Mesodermal cell (in vitro differentiated cells): ENCODE data around the gene TEX101.
"Not testable (repeated sequence)": the region's sequence is repeated elsewhere in the genome, so short reads cannot be mapped to it uniquely, and the experiment has no call there.

ENCODE experiments used
- H3K27ac ChIP-seq: 2 replicates; pipeline ENCODE4 v1.7.0; 2013; ENCODE audit warnings: mild to moderate bottlenecking, low read depth, low read length, moderate library complexity; ENCODE audit not compliant: severe bottlenecking
- H3K36me3 ChIP-seq: 2 replicates; pipeline ENCODE4 v1.7.1; 2013; ENCODE audit warnings: mild to moderate bottlenecking, low read length, moderate library complexity; ENCODE audit not compliant: control insufficient read depth, insufficient read depth
- H3K4me1 ChIP-seq: one replicate; pipeline ENCODE4 v1.7.1; 2013; ENCODE audit warnings: mild to moderate bottlenecking, low read length; ENCODE audit not compliant: insufficient read depth, control insufficient read depth, poor library complexity, severe bottlenecking
- H3K4me3 ChIP-seq: 2 replicates; pipeline ENCODE4 v1.7.0; 2013; ENCODE audit warnings: low read length, control low read depth, mild to moderate bottlenecking; ENCODE audit not compliant: insufficient read depth, poor library complexity, severe bottlenecking; ENCODE audit errors: extremely low read depth
- H3K9me3 ChIP-seq: 2 replicates; pipeline ENCODE4 v1.7.1; 2013; ENCODE audit warnings: mild to moderate bottlenecking, low read length, moderate library complexity; ENCODE audit not compliant: control insufficient read depth
- WGBS, 2 experiments: methylation state at CpG; one replicate each; pipeline ENCODE4 v1.1.5; 2013; ENCODE audit warnings: missing lambda C conversion rate in 2 of 2; ENCODE audit not compliant: insufficient coverage in 2 of 2; 5-methylcytosine and 5-hydroxymethylcytosine counted together

TEX101 gene

DNA sequence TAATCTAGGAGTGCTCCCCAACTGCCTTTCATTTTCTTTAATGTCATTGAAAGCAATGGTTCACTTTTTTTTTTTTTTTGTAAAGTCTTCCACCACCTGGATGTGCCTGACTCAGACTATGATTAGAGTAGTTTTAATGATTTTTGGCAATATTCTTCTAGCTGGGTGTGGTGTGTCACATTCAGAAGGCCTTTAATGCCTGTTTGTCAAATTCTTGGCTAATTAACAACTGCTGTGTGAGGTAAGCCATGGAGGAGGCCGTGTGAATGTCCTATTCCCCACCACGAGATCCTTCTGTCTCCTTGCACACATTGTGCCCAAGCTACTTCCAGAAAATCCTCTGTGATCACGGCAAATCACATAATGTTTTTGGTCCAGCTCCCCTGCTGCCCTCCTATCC, 30.9 kb upstream of the TEX101 start:
- not testable (repeated sequence) for H3K9me3 ChIP-seq, H3K27ac ChIP-seq, H3K4me1 ChIP-seq, H3K36me3 ChIP-seq, H3K4me3 ChIP-seq
- WGBS, 2 experiments: 59% methylated on average over 2 of the region's 3 CpGs; no CpG with 5 or more reads in 1 of the 2 experiments

DNA sequence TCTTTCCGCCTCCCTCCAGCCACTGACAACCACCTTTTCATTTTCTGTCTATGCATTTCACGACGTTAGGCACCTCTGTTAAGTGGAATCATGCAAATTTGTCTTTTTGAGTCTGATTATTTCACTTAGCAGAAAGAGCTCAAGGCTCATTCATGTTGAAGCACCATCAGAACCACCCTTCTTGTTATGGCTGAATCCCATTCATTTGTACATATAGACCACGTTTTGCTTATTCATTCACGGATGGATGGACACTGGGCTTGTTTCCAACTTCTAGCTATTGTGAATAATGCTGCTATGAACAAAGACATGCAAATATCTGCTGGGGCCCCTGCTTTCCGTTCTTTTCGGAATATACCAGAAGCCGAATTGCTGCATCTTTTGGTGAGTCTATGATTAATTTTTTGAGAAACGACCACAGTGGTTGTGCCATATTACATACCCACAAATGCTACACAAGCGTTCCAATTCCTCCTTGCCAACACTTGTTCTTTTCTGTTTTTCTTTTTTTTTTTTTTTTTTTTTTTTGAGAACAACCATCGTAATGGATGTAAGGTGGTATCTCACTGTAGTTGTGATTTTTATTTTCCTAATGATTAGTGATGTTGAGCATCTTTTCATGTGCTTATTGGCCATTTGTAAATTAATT, 23.7 kb upstream of the TEX101 start:
- not testable (repeated sequence) for H3K27ac ChIP-seq, H3K4me3 ChIP-seq, H3K9me3 ChIP-seq, H3K4me1 ChIP-seq, H3K36me3 ChIP-seq
- WGBS, 2 experiments: 60 to 67% methylated on average over 1 of the region's 11 CpGs

DNA sequence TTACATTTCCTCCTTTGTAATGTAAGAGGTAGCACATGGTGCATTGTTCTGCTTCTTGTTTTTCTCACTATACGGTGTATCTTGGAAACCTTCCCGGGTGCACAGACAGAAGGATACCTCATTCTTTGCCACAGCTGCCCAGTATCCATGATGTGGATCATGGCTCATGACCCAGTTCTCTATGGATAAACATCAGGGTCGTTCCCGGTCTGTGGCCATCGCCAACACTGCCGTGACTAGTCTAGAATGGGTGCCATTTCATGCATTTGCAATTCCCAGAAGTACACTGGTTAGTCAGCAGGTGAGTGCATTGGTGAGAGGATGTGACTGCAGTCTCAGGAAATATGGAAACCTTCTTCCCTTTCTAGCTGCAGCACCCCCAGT, 23.1 kb upstream of the TEX101 start:
- H3K27ac ChIP-seq, H3K36me3 ChIP-seq, H3K9me3 ChIP-seq, H3K4me3 ChIP-seq, H3K4me1 ChIP-seq: not testable (repeated sequence)
- 93 to 100% methylated on average over 1 to 6 of the region's 6 CpGs for WGBS, 2 experiments

- H3K27ac ChIP-seq, H3K4me3 ChIP-seq, H3K36me3 ChIP-seq, H3K4me1 ChIP-seq, H3K9me3 ChIP-seq: not testable (repeated sequence)
- 80% methylated on average over 1 of the region's 3 CpGs; no CpG with 5 or more reads in 1 of the 2 experiments for WGBS, 2 experiments
These were observed 21.2 kb upstream of the TEX101 start for GRCh38 chr19:43393501-43393900.

- Histone ChIP-seq H3K36me3 (no peaks in the 10 kb centered on the region), H3K27ac (no peak overlapping the region), H3K9me3 (no peaks in the 10 kb centered on the region), H3K4me3 (no peak overlapping the region), H3K4me1 (no peaks in the 10 kb centered on the region)
- WGBS, 2 experiments: 89 to 90% methylated on average over 6 of the region's 6 CpGs
These were observed 19.1 kb upstream of the TEX101 start for GRCh38 chr19:43395561-43395960.

DNA sequence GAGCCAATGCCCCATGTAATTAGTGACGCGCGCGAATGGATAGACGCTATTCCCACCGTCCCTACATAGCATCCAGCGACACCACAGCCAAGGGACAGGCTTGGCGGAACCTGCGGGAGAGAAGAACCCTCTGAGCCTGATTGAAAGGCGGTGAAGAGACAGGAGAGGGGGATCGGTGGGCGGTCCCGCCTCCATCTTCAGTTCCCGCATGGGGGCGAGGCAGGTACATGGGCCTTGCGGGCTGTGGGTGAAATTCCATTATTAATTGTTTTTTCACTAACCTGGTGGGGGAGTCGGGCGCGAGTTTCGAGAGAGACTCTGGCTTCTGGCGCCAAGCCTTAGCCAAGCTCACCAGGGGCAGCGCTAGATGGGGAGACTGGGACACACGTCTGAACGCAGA, 8.4 kb upstream of the TEX101 start:
- Histone ChIP-seq H3K4me3 (no peak overlapping the region), H3K4me1 (no peaks in the 10 kb centered on the region), H3K9me3 (no peaks in the 10 kb centered on the region), H3K36me3 (no peaks in the 10 kb centered on the region), H3K27ac (no peak overlapping the region)
- WGBS, 2 experiments: 91 to 95% methylated on average over 10 to 23 of the region's 24 CpGs

GRCh38 chr19:43407416-43408005, 7.2 kb upstream of the TEX101 start:
- 76 to 83% methylated on average over 21 to 22 of the region's 22 CpGs for WGBS, 2 experiments

GRCh38 chr19:43408043-43408442, 6.6 kb upstream of the TEX101 start:
- Histone ChIP-seq H3K27ac (no peak overlapping the region), H3K9me3 (no peaks in the 10 kb centered on the region), H3K4me1 (no peaks in the 10 kb centered on the region), H3K36me3 (no peaks in the 10 kb centered on the region), H3K4me3 (no peak overlapping the region)
- 95 to 97% methylated on average over 21 to 30 of the region's 34 CpGs for WGBS, 2 experiments

More at GRCh38 chr19:43407416-43408005, 7.2 kb upstream of the TEX101 start:
- Histone ChIP-seq H3K36me3 (no peaks in the 10 kb centered on the region), H3K9me3 (no peaks in the 10 kb centered on the region), H3K4me3 (no peak overlapping the region), H3K4me1 (no peaks in the 10 kb centered on the region), H3K27ac (no peak overlapping the region)

- WGBS, 2 experiments: 88 to 100% methylated on average over 1 of the region's 1 CpG
- Histone ChIP-seq H3K27ac (no peak overlapping the region), H3K4me1 (no peaks in the 10 kb centered on the region)
These were observed 5.3 kb upstream of the TEX101 start for GRCh38 chr19:43409415-43409814.

GRCh38 chr19:43412441-43412840, 2.2 kb upstream of the TEX101 start:
- Histone ChIP-seq H3K9me3 (peaks cover 6% of the 10 kb centered on the region), H3K4me3 (no peak overlapping the region), H3K36me3 (no peaks in the 10 kb centered on the region), H3K4me1 (no peaks in the 10 kb centered on the region), H3K27ac (no peak overlapping the region)
- WGBS, 2 experiments: 71 to 81% methylated on average over 2 of the region's 6 CpGs

More at GRCh38 chr19:43409415-43409814, 5.3 kb upstream of the TEX101 start:
- Histone ChIP-seq H3K4me3 (no peak overlapping the region), H3K9me3 (peaks cover 1% of the 10 kb centered on the region), H3K36me3 (no peaks in the 10 kb centered on the region)

- no peak overlapping the region for H3K4me3 ChIP-seq
- WGBS, 2 experiments: 76 to 82% methylated on average over 3 to 4 of the region's 4 CpGs
- no peak overlapping the region for H3K27ac ChIP-seq
- peaks cover 6% of the 10 kb centered on the region for H3K9me3 ChIP-seq
- H3K36me3 ChIP-seq: no peaks in the 10 kb centered on the region
- H3K4me1 ChIP-seq: no peaks in the 10 kb centered on the region
These were observed 2.4 kb downstream of the TEX101 start for GRCh38 chr19:43416951-43417623.
